Measurements from ENCODE around the gene TOLLIP. TPM values are rescaled to one million over a fixed set of nuclear protein-coding genes. Genes with fewer than 3 reads are reported as not detected.
"Not testable (repeated sequence)": the region's sequence is repeated elsewhere in the genome, so short reads cannot be mapped to it uniquely, and the experiment has no call there.

The TOLLIP gene
- total RNA-seq, 1 donor from 2014 or later, result 65.3 TPM

DNA sequence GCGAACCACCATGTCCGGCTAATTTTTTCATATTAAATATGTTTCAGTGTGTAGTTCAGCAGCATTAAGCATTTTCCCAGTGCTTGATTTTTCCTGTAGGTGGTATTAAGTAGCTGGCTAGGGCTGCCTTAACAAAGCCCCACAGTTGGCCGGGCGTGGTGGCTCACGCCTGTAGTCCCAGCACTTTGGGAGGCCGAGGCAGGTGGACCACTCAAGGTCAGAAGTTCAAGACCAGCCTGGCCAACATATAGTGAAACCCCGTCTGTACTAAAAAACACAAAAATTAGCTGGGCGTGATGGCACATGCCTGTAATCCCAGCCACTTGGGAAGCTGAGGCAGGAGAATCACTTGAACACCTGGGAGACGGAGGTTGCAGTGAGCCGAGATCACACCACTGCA, 33.5 kb upstream of the TOLLIP start:
- Mint-ChIP-seq H3K4me3 (ENCODE audit: unreplicated experiment) (no peak overlapping the region), H3K27ac (ENCODE audit: unreplicated experiment) (no peak overlapping the region), H3K27me3 (ENCODE audit: unreplicated experiment) (peaks cover 11% of the 10 kb centered on the region), H3K9me3 (ENCODE audit: unreplicated experiment) (no peaks in the 10 kb centered on the region), H3K36me3 (ENCODE audit: low read depth, unreplicated experiment) (peaks cover 4% of the 10 kb centered on the region), H3K4me1 (ENCODE audit: unreplicated experiment) (no peaks in the 10 kb centered on the region)
- TF ChIP-seq, protein P1, sequence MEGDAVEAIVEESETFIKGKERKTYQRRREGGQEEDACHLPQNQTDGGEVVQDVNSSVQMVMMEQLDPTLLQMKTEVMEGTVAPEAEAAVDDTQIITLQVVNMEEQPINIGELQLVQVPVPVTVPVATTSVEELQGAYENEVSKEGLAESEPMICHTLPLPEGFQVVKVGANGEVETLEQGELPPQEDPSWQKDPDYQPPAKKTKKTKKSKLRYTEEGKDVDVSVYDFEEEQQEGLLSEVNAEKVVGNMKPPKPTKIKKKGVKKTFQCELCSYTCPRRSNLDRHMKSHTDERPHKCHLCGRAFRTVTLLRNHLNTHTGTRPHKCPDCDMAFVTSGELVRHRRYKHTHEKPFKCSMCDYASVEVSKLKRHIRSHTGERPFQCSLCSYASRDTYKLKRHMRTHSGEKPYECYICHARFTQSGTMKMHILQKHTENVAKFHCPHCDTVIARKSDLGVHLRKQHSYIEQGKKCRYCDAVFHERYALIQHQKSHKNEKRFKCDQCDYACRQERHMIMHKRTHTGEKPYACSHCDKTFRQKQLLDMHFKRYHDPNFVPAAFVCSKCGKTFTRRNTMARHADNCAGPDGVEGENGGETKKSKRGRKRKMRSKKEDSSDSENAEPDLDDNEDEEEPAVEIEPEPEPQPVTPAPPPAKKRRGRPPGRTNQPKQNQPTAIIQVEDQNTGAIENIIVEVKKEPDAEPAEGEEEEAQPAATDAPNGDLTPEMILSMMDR (IDR thresholded peaks at IDR 0.05; ENCODE audit: unreplicated experiment), result no peak
- no peak for DNase-seq (ENCODE audit: low spot score)

DNA sequence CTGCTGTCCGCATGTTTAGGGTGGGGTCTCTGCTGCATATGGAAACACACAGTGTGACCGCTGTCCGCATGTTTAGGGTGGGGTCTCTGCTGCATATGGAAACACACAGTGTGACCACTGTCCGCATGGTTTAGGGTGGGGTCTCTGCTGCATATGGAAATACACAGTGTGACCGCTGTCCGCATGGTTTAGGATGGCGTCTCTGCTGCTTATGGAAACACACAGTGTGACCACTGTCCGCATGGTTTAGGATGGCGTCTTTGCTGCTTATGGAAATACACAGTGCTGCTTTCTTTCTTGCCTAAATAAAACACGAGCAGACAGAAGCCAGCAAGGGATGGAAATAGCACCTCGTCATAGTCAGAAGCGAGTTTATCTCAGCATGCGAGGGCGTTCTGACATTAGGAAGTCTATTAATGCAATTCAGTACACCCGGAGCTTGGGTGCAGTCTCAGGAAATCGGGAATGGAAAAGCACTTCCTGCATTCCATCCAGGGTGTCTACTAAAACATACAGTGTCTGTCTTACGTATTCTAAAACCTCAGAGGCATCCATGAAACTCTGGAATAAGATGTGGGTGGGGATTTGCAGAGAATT, 32.6 kb upstream of the TOLLIP start:
- no peak overlapping the region for H3K4me3 Mint-ChIP-seq (ENCODE audit: unreplicated experiment)
- H3K4me1 Mint-ChIP-seq (ENCODE audit: unreplicated experiment), result peaks cover 2% of the 10 kb centered on the region
- TF ChIP-seq, protein P1 (IDR thresholded peaks at IDR 0.05; ENCODE audit: unreplicated experiment), result no peak
- no peaks in the 10 kb centered on the region for H3K9me3 Mint-ChIP-seq (ENCODE audit: unreplicated experiment)
- no peak for DNase-seq (ENCODE audit: low spot score)
- peaks cover 7% of the 10 kb centered on the region for H3K36me3 Mint-ChIP-seq (ENCODE audit: low read depth, unreplicated experiment)
- no peak overlapping the region for H3K27ac Mint-ChIP-seq (ENCODE audit: unreplicated experiment)
- peaks cover 10% of the 10 kb centered on the region for H3K27me3 Mint-ChIP-seq (ENCODE audit: unreplicated experiment)

DNA sequence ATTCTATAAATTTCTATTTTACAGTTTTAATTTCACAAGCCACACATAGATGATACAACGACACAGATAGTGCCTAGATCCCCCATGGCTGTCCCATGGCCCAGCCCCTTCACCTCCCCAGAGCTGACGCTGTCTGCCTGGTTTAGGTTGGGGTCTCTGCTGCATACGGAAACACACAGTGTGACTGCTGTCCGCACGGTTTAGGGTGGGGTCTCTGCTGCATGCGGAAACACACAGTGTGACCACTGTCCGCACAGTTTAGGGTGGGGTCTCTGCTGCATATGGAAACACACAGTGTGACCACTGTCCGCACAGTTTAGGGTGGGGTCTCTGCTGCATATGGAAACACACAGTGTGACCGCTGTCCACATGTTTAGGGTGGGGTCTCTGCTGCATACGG, 31.8 kb upstream of the TOLLIP start:
- not testable (repeated sequence) for H3K4me1 Mint-ChIP-seq (ENCODE audit: unreplicated experiment); H3K9me3 Mint-ChIP-seq (ENCODE audit: unreplicated experiment); H3K27ac Mint-ChIP-seq (ENCODE audit: unreplicated experiment); H3K4me3 Mint-ChIP-seq (ENCODE audit: unreplicated experiment); H3K36me3 Mint-ChIP-seq (ENCODE audit: low read depth, unreplicated experiment); DNase-seq (ENCODE audit: low spot score)
- peaks cover 10% of the 10 kb centered on the region for H3K27me3 Mint-ChIP-seq (ENCODE audit: unreplicated experiment)

DNA sequence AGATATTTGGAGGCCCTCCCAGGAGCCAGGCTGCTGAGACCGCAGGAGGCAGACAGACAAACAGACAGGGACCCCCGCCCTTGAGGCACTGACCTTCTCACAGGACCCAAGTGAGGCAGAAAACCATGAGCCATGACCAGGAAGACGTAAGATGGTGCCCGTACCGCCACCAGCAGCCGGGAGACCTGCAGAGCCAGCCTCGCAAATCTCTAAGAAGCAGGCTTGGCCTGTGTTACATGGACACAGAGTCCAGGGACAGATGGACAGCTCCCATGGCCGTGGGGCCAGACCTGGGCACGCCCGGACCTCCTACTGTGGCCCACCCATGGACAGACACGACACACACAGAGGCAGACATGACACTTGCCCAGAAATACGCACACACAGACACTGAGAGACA, 30.7 kb upstream of the TOLLIP start:
- no peak for DNase-seq (ENCODE audit: low spot score)
- TF ChIP-seq, protein P1 (IDR thresholded peaks at IDR 0.05; ENCODE audit: unreplicated experiment), result no peak
- no peaks in the 10 kb centered on the region for H3K9me3 Mint-ChIP-seq (ENCODE audit: unreplicated experiment)
- peaks cover 2% of the 10 kb centered on the region for H3K4me1 Mint-ChIP-seq (ENCODE audit: unreplicated experiment)
- H3K36me3 Mint-ChIP-seq (ENCODE audit: low read depth, unreplicated experiment), result peaks cover 10% of the 10 kb centered on the region
- H3K27me3 Mint-ChIP-seq (ENCODE audit: unreplicated experiment), result peaks cover 11% of the 10 kb centered on the region
- H3K27ac Mint-ChIP-seq (ENCODE audit: unreplicated experiment), result no peak overlapping the region
- no peak overlapping the region for H3K4me3 Mint-ChIP-seq (ENCODE audit: unreplicated experiment)

DNA sequence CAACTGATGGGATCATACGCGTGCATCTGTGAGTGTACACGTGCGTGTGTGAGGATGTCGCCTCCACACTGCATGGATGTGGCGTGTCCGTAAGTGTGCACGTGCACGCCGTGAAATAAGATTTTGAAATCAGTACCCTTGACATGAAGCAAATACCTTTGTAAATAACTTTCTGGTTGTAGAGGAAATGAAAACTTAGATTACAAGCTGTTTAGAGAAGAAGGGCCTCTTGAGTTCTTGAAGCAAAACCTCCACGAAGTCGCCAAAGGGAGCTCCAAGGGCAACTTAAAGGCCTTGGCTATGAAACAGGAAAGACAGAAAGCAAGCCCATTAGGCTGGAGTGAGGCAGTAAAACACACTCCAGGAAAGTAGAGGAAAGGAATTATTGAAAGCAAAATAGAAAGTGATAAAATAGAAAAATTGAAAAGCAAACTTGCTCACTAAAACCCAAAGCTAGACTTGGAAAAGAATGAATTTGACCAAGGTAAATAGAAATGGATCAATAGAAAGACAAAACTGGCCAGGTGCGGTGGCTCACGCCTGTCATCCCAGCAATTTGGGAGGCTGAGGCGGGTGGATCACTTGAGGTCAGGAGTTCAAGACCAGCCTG, 29.7 kb upstream of the TOLLIP start:
- Mint-ChIP-seq H3K4me1 (ENCODE audit: unreplicated experiment) (peaks cover 2% of the 10 kb centered on the region), H3K4me3 (ENCODE audit: unreplicated experiment) (no peak overlapping the region), H3K27ac (ENCODE audit: unreplicated experiment) (no peak overlapping the region), H3K9me3 (ENCODE audit: unreplicated experiment) (no peaks in the 10 kb centered on the region), H3K27me3 (ENCODE audit: unreplicated experiment) (peaks cover 13% of the 10 kb centered on the region), H3K36me3 (ENCODE audit: low read depth, unreplicated experiment) (peaks cover 14% of the 10 kb centered on the region)
- DNase-seq (ENCODE audit: low spot score), result no peak
- TF ChIP-seq, protein P1 (IDR thresholded peaks at IDR 0.05; ENCODE audit: unreplicated experiment), result no peak
